ENCODE measurements around the gene CDK4. TPM values are rescaled to one million over a fixed set of nuclear protein-coding genes. Genes with fewer than 3 reads are reported as not detected.

Gene CDK4
- total RNA-seq, 1 donor from 2014 or later, result 257 TPM

DNA sequence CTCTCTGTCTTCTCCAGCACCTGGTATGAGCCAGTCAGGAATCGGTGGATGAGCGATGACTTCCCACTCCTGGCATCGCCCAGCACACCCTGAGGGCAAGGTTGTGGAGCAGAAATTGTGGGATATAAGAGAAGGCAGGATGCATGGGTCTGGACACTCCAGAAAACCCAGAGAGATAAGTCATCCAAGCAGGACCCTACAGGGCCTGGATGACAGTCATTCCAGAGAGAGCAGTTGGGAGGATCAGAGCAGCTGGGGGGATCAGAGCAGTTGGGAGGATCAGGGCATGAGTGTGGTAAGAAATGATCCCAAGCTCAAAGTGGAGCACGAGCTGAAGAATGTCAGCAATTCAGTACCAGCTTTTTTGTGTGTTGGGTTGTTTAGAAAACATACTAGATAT is 17.5 kb downstream of the CDK4 start:
- DNase-seq (ENCODE audit: low read depth), result no peak
- Histone ChIP-seq H3K36me3 (ENCODE audit: control insufficient read depth, insufficient read depth, low read length) (no peaks in the 10 kb centered on the region), H3K4me3 (ENCODE audit: low read depth, low read length) (no peak overlapping the region), H3K27me3 (ENCODE audit: control insufficient read depth, insufficient read depth, low read length) (peaks cover 83% of the 10 kb centered on the region)
- TF ChIP-seq, protein P1, sequence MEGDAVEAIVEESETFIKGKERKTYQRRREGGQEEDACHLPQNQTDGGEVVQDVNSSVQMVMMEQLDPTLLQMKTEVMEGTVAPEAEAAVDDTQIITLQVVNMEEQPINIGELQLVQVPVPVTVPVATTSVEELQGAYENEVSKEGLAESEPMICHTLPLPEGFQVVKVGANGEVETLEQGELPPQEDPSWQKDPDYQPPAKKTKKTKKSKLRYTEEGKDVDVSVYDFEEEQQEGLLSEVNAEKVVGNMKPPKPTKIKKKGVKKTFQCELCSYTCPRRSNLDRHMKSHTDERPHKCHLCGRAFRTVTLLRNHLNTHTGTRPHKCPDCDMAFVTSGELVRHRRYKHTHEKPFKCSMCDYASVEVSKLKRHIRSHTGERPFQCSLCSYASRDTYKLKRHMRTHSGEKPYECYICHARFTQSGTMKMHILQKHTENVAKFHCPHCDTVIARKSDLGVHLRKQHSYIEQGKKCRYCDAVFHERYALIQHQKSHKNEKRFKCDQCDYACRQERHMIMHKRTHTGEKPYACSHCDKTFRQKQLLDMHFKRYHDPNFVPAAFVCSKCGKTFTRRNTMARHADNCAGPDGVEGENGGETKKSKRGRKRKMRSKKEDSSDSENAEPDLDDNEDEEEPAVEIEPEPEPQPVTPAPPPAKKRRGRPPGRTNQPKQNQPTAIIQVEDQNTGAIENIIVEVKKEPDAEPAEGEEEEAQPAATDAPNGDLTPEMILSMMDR (IDR thresholded peaks at IDR 0.05; ENCODE audit: insufficient read depth, low read length, poor library complexity, severe bottlenecking), result no peak

DNA sequence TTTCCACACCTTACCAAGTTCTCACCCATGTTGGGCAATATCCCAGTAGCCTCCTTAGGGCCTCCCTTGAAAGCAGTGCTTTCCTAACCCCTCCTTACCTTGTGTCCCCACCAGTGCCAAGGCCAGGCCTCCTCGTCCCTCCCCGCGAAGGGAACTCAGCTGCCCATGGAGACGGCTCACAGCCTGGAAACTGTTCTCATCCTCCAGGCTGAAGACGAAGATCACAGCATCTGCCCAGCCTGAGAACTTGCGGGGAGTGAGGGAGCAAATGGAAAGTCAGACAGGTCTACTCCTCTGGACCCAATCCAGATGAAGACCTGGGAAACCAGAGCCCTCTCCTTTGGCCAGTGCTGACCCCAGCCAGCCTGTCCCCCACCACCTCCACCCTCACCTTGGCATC is 18.2 kb downstream of the CDK4 start:
- TF ChIP-seq, protein P1 (IDR thresholded peaks at IDR 0.05; ENCODE audit: insufficient read depth, low read length, poor library complexity, severe bottlenecking), result no peak
- DNase-seq (ENCODE audit: low read depth), result no peak
- H3K4me3 ChIP-seq (ENCODE audit: low read depth, low read length), result no peak overlapping the region
- peaks cover 80% of the 10 kb centered on the region for H3K27me3 ChIP-seq (ENCODE audit: control insufficient read depth, insufficient read depth, low read length)
- H3K36me3 ChIP-seq (ENCODE audit: control insufficient read depth, insufficient read depth, low read length), result no peaks in the 10 kb centered on the region

DNA sequence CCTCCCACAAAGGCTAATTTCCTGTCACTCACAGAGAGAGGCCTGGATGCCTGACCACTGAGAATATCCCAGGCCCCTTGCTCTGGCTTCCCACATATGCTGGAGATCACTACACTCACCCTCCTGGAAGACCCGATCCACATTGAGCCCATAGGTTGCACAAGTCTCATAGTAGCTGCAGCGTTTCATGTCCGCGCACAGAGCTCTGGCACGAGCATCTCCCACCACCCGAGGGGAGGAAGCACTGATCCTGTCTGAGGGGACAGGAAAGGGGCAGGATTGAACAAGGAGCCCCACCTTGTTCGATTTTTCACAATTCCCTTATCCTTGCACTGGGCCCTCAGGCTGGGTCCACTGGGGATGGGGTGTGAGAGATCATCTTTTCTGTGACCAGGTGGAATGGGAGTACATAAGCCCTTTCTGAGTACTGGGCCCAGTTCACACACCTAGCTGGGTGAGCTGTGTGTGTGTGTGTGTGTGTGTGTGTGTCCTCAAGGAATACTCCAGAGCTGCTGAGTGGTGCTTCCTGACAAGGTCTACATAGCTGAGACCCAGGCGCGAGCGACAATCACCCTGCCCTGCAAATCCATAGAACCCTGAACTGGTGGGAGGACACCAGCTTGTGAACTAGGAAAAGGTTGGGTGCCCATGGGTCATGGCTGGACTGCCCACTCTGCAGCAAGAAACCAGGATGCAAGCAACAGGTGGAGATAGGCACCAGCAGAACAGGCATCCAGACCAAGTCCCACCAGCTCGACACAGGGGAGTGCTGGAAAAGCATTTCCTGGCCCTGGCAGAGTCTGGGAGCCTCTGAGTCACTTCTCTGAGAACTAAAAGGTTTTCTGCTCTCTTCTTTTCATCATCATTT is 19.1 kb downstream of the CDK4 start:
- DNase-seq (ENCODE audit: low read depth), result no peak
- TF ChIP-seq, protein P1 (IDR thresholded peaks at IDR 0.05; ENCODE audit: insufficient read depth, low read length, poor library complexity, severe bottlenecking), result no peak
- Histone ChIP-seq H3K27me3 (ENCODE audit: control insufficient read depth, insufficient read depth, low read length) (peaks cover 78% of the 10 kb centered on the region), H3K36me3 (ENCODE audit: control insufficient read depth, insufficient read depth, low read length) (no peaks in the 10 kb centered on the region), H3K4me3 (ENCODE audit: low read depth, low read length) (no peak overlapping the region)

DNA sequence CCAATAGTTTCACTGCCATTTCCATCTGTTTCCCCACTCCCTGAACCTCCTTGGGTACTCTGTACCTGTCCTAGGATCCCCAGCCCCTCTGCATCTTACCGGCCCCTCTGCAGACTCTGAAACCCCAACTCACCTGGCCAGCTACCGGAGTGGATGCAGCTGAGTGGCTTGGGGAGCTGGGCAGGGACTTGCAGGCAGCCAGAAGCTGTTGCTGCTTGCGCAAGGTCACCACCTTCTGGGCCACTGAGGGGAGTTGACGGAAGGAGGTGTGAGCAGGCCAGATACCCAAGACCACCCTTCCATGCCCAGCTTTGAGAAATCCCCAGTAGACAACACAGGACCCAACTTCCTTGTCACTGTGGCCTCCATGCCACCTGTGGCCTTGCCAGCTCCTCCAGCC is 19.8 kb downstream of the CDK4 start:
- H3K36me3 ChIP-seq (ENCODE audit: control insufficient read depth, insufficient read depth, low read length), result no peaks in the 10 kb centered on the region
- peaks cover 78% of the 10 kb centered on the region for H3K27me3 ChIP-seq (ENCODE audit: control insufficient read depth, insufficient read depth, low read length)
- no peak for DNase-seq (ENCODE audit: low read depth)
- no peak overlapping the region for H3K4me3 ChIP-seq (ENCODE audit: low read depth, low read length)
- TF ChIP-seq, protein P1 (IDR thresholded peaks at IDR 0.05; ENCODE audit: insufficient read depth, low read length, poor library complexity, severe bottlenecking), result no peak

DNA sequence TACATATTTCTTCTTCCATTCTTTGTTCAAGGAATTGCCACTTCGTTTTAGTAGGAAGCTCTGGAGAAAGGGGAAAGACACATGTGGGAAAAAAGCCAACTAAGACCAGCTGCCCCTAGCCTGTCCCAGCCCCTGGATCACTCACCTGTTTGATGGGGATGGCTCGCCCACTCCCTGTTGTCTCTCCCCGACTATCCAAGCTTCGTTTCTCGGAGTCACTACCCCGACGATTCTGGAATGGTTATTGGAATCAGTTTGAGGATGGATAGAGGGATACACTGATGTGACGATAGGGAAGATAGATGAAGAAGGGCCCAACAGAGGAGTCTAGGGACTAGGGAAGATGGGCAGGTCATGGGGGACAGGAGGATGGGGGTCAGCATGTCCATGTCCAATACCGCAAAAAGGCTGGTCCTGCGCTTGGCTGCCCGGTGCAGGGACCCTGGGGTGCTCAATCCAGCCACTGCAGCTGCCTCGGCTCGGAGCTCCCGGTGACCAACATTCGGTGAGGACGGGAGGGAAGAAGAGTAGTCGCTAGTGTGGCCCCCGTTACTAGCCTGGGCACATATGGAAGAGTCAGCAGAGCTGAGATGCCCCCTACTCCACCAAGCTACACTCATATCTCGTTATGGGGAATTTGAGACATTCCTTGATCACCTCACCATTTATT is 20.6 kb downstream of the CDK4 start:
- TF ChIP-seq, protein P1 (IDR thresholded peaks at IDR 0.05; ENCODE audit: insufficient read depth, low read length, poor library complexity, severe bottlenecking), result no peak
- no peaks in the 10 kb centered on the region for H3K36me3 ChIP-seq (ENCODE audit: control insufficient read depth, insufficient read depth, low read length)
- no peak for DNase-seq (ENCODE audit: low read depth)
- H3K27me3 ChIP-seq (ENCODE audit: control insufficient read depth, insufficient read depth, low read length), result peaks cover 78% of the 10 kb centered on the region
- H3K4me3 ChIP-seq (ENCODE audit: low read depth, low read length), result no peak overlapping the region

Data from kidney epithelial cell (primary cell).